ENCODE data around the gene ARHGAP45. TPM values are rescaled to one million over a fixed set of nuclear protein-coding genes. Genes with fewer than 3 reads are reported as not detected.

ARHGAP45 gene
- total and polyA plus RNA-seq, 9 of the 15 experiments (the other 6 are each of a cell fraction or from before 2014, with no cell fraction given) = 0.08 to 22.1 (median 4.2) TPM

GRCh38 chr19:1133471-1133929, 66.5 kb downstream of the ARHGAP45 start:
- peaks cover 3% of the 10 kb centered on the region for H3K9me1 ChIP-seq (ENCODE audit: control insufficient read depth, insufficient read depth, low read length)
- H2AFZ ChIP-seq (ENCODE audit: low read depth, low read length) = no peak overlapping the region
- H3K36me3 ChIP-seq (ENCODE audit: control insufficient read depth, insufficient read depth, low read length) = peaks cover 7% of the 10 kb centered on the region; the same call in 1 of the 3 replicates
- H4K20me1 ChIP-seq (replicated peaks; ENCODE audit: control insufficient read depth, insufficient read depth, low read length) = no peaks in the 10 kb centered on the region; the same call in 1 of the 2 replicates
- H3K9me3 ChIP-seq (replicated peaks; ENCODE audit: control insufficient read depth, insufficient read depth, low read depth, low read length) = no peaks in the 10 kb centered on the region
- FAIRE-seq (no peak), ATAC-seq (peak; percentile 71), DNase-seq (ENCODE audit: extremely low read depth in 1 of 4, low spot score in 3 of 4) (peak; percentile 20 to 85 (median 74))
- H3K27me3 ChIP-seq (ENCODE audit: control insufficient read depth in 2 of 2, insufficient read depth in 2 of 2, low read length in 2 of 2) = no peaks in the 10 kb centered on the region
- no TSS peak for BruUV-seq (replicated peaks)
- no peak overlapping the region for H3K4me3 ChIP-seq
- intact Hi-C loops (cut with micrococcal nuclease) = no loop called here
- 96% methylated on average over 25 of the region's 25 CpGs for WGBS (ENCODE audit: insufficient coverage, low coverage, missing lambda C conversion rate)
- no peak overlapping the region for H3K27ac ChIP-seq (ENCODE audit: extremely low read depth, low read depth, low read length)
- peaks cover 16% of the 10 kb centered on the region; the same call in 2 of the 3 replicates for H3K79me2 ChIP-seq (ENCODE audit: control insufficient read depth, insufficient read depth, low read length)
- no peak overlapping the region for H3K9ac ChIP-seq (ENCODE audit: insufficient read depth in 1 of 2, low read depth in 2 of 2, low read length in 2 of 2)
- ChIA-PET POLR2A (interaction anchor here (0.6 to 1.4 kb wide), 2 partner anchors 98 to 136 kb away, joined by 3 to 4 read pairs; partner anchors contain the start of gene CIRBP), CTCF (ENCODE audit: low intra/inter-chr PET ratio) (no interaction called here)
- no peak overlapping the region for H3K4me2 ChIP-seq (ENCODE audit: insufficient read depth, low read length)
- H3K4me1 ChIP-seq (replicated peaks in 1 of 2; ENCODE audit: control insufficient read depth in 2 of 2, insufficient read depth in 2 of 2, low read length in 2 of 2) = peaks cover 5 to 69% of the 10 kb centered on the region in 2 experiments
- in situ Hi-C loops (cut with MboI) = no loop called here
- TF ChIP-seq MBD2 (IDR thresholded peaks at IDR 0.05; ENCODE audit: borderline replicate concordance, low read depth) (peak; percentile 51; the same call in 1 of the 2 replicates), PTBP1 (IDR thresholded peaks at IDR 0.05; ENCODE audit: low read depth, low read length) (no peak), RBFOX2 (IDR thresholded peaks at IDR 0.05; ENCODE audit: low read depth, low read length) (no peak), ASH1L (IDR thresholded peaks at IDR 0.05; ENCODE audit: borderline replicate concordance, low read depth, partially characterized antibody) (peak; percentile 84), GABPA (tag; conservative IDR thresholded peaks at IDR 0.05; ENCODE audit: low read depth) (no peak), FOS (IDR thresholded peaks at IDR 0.05; ENCODE audit: extremely low read depth, insufficient read length) (peak; percentile 58), MXI1 (IDR thresholded peaks at IDR 0.05; ENCODE audit: low read depth, low read length) (no peak), ELF1 (tag; IDR thresholded peaks at IDR 0.05) (no peak), NEUROD1 (IDR thresholded peaks at IDR 0.05; ENCODE audit: borderline replicate concordance, low read depth, low read length, partially characterized antibody) (peak; percentile 16), CC2D1A (IDR thresholded peaks at IDR 0.05) (peak; percentile 24; the same call in 1 of the 2 replicates), ZNF644 (tag; IDR thresholded peaks at IDR 0.05; ENCODE audit: low read depth) (no peak), ZNF3 (CRISPR knock-in tag; IDR thresholded peaks at IDR 0.05) (no peak), ZBTB33 (CRISPR knock-in tag; IDR thresholded peaks at IDR 0.05) (peak; percentile 95), XRCC4 (IDR thresholded peaks at IDR 0.05; ENCODE audit: extremely low read depth, insufficient read depth, insufficient read length) (no peak), PCBP2 (IDR thresholded peaks at IDR 0.05; ENCODE audit: low read depth, low read length, poor library complexity, severe bottlenecking) (no peak)
- TF ChIP-seq, protein P1, sequence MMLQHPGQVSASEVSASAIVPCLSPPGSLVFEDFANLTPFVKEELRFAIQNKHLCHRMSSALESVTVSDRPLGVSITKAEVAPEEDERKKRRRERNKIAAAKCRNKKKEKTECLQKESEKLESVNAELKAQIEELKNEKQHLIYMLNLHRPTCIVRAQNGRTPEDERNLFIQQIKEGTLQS (IDR thresholded peaks at IDR 0.05) = peak; percentile 15; the same call in 1 of the 2 replicates
- TF ChIP-seq, protein P1 (CRISPR knock-in tag; conservative IDR thresholded peaks at IDR 0.05) = no peak
- TF ChIP-seq, protein P2, sequence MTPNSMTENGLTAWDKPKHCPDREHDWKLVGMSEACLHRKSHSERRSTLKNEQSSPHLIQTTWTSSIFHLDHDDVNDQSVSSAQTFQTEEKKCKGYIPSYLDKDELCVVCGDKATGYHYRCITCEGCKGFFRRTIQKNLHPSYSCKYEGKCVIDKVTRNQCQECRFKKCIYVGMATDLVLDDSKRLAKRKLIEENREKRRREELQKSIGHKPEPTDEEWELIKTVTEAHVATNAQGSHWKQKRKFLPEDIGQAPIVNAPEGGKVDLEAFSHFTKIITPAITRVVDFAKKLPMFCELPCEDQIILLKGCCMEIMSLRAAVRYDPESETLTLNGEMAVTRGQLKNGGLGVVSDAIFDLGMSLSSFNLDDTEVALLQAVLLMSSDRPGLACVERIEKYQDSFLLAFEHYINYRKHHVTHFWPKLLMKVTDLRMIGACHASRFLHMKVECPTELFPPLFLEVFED (CRISPR knock-in tag; conservative IDR thresholded peaks at IDR 0.05) = no peak
